GM12892 (cell line): ENCODE data around the gene ANTXRL.

Source experiments
- POLR2A ChIP-seq: IDR thresholded peaks from 2 replicates; pipeline ENCODE4 v1.6.1; 2011; ENCODE audit warnings: low read depth, low read length, control low read depth
- POLR2AphosphoS5 ChIP-seq: IDR thresholded peaks from 2 replicates; pipeline ENCODE4 v1.6.1; 2011; ENCODE audit warnings: low read depth, low read length, control low read depth

DNA sequence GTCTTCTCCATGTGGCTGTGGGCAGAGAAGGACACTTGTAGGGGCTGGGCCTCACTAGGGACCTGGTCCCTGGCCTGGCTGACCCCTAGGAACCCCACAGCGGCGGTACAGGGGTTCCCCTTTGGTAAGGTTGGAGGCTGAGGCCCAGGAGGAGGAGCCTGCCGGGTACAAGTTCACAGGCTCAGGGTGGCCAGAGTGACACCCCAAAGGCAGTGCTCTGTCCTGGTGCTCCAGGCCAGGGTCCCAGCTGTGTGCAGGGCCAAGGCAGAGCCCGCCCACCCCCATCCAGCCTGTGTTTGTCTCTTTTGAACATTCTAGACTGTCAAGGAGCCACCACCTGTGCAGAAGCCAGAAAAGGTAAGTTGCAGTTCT, 23.3 kb downstream of the ANTXRL start:
- TF ChIP-seq POLR2A (no peak), POLR2AphosphoS5 (no peak)
